Esophagus squamous epithelium (tissue), 5 donors: ENCODE measurements around the gene MEI1. TPM values are rescaled to one million over a fixed set of nuclear protein-coding genes. Genes with fewer than 3 reads are reported as not detected.

Experiments used
- DNase-seq: peaks from one replicate; lab custom pipeline; 2025; lab: John Stamatoyannopoulos, UW
- H3K27ac ChIP-seq, 4 donors: fragments of 200-600 bp; sonication (generic); one replicate each; pipeline ENCODE4 v1.5.1; 2016 to 2019; ENCODE audit warnings: mild to moderate bottlenecking in 1 of 4
- H3K27me3 ChIP-seq, 4 donors: fragments of 200-600 bp; sonication (generic); 1 replicate in 3 of 4; 2 replicates in 1 of 4; pipeline versions ENCODE4 v1.5.1 to v1.6.0; 2017 to 2021; ENCODE audit warnings: antibody characterized with exemption in 1 of 4
- H3K36me3 ChIP-seq, 3 donors: fragments of 200-600 bp; sonication (generic); one replicate each; pipeline ENCODE4 v1.5.1; 2016 to 2019
- H3K4me1 ChIP-seq, 3 donors: fragments of 200-600 bp; sonication (generic); one replicate each; pipeline ENCODE4 v1.5.1; 2017 to 2019
- H3K4me3 ChIP-seq, 4 donors: fragments of 200-600 bp; sonication (generic); 1 replicate in 3 of 4; 2 replicates in 1 of 4; pipeline ENCODE4 v1.5.1; 2016 to 2019; ENCODE audit warnings: mild to moderate bottlenecking in 2 of 4, moderate library complexity in 1 of 4
- H3K9me3 ChIP-seq, 3 donors: fragments of 200-600 bp; sonication (generic); one replicate each; pipeline ENCODE4 v1.5.1; 2016 to 2019
- CTCF ChIP-seq, 6 experiments: fragments of 450-650 bp in 4 of 6; fragments of 200-600 bp in 2 of 6; sonication (generic) in 2 of 6; IDR thresholded peaks; one replicate each; pipeline ENCODE4 v1.5.1; 2016 to 2019; ENCODE audit warnings: antibody characterized with exemption in 6 of 6, mild to moderate bottlenecking in 4 of 6, moderate library complexity in 4 of 6
- POLR2A ChIP-seq, 4 donors: fragments of 450-650 bp; IDR thresholded peaks; one replicate each; pipeline ENCODE4 v1.6.1; 2017; ENCODE audit warnings: antibody characterized with exemption in 4 of 4, mild to moderate bottlenecking in 4 of 4, moderate library complexity in 3 of 4
- WGBS, 2 donors: methylation state at CpG; one replicate each; pipeline ENCODE4 v1.1.5; 2018; 5-methylcytosine and 5-hydroxymethylcytosine counted together
- intact Hi-C: fragments of 100-400 bp; cut with DNase I; formaldehyde crosslinking; loops from one replicate; pipeline ENCODE4 v1.15.0; 2022
- total RNA-seq, 4 donors: library from RNA; depleted of rRNA; stranded (reverse); fragments of >200 nt; gene quantifications; one replicate each; pipeline ENCODE4 v1.1.0, GENCODE V29; 2016
- donor health status: DM: yes; HTN: yes; CAD: no.

Gene MEI1
- total RNA-seq, 4 donors from 2014 or later, result 0.09 to 1.3 (median 0.52) TPM

- H3K4me1 ChIP-seq, result no peaks in the 10 kb centered on the region
- H3K27ac ChIP-seq, result no peak overlapping the region
- no peak overlapping the region for H3K4me3 ChIP-seq
- H3K36me3 ChIP-seq, result no peaks in the 10 kb centered on the region
- no peak for DNase-seq
- H3K27me3 ChIP-seq, result peaks cover 0 to 7% (median 0%) of the 10 kb centered on the region in 4 donors
- TF ChIP-seq CTCF (IDR thresholded peaks at IDR 0.05) (no peak), POLR2A (IDR thresholded peaks at IDR 0.05) (no peak)
- intact Hi-C loops, result no loop called here
- 60 to 78% methylated on average over 5 of the region's 5 CpGs for WGBS, 2 donors
- no peaks in the 10 kb centered on the region for H3K9me3 ChIP-seq
Measured at GRCh38 chr22:41752011-41752970, 53.0 kb downstream of the MEI1 start.

- H3K27me3 ChIP-seq, result peaks cover 0 to 7% (median 0%) of the 10 kb centered on the region in 4 donors
- no peaks in the 10 kb centered on the region for H3K4me1 ChIP-seq
- WGBS, 2 donors, result 40 to 45% methylated on average over 2 of the region's 2 CpGs
- TF ChIP-seq CTCF (IDR thresholded peaks at IDR 0.05), result no peak
- no peak for TF ChIP-seq POLR2A (IDR thresholded peaks at IDR 0.05)
- H3K36me3 ChIP-seq, result no peaks in the 10 kb centered on the region
- H3K27ac ChIP-seq, result no peak overlapping the region
- intact Hi-C loops, result no loop called here
- DNase-seq, result no peak
- no peaks in the 10 kb centered on the region for H3K9me3 ChIP-seq
- peak overlapping the region in 1 of 4 donors; percentile 6 for H3K4me3 ChIP-seq
Measured at GRCh38 chr22:41753984-41754383, 54.7 kb downstream of the MEI1 start.

GRCh38 chr22:41757502-41757901, 58.2 kb downstream of the MEI1 start:
- H3K4me3 ChIP-seq, result no peak overlapping the region
- peaks cover 0 to 16% (median 0%) of the 10 kb centered on the region in 3 donors for H3K4me1 ChIP-seq
- H3K27me3 ChIP-seq, result no peaks in the 10 kb centered on the region
- no peaks in the 10 kb centered on the region for H3K9me3 ChIP-seq
- intact Hi-C loops, result no loop called here
- no peaks in the 10 kb centered on the region for H3K36me3 ChIP-seq
- no peak for TF ChIP-seq POLR2A (IDR thresholded peaks at IDR 0.05)
- no peak for TF ChIP-seq CTCF (IDR thresholded peaks at IDR 0.05)
- DNase-seq, result no peak
- 92 to 96% methylated on average over 5 of the region's 5 CpGs for WGBS, 2 donors
- no peak overlapping the region for H3K27ac ChIP-seq

- Histone ChIP-seq H3K4me3 (no peak overlapping the region), H3K9me3 (no peaks in the 10 kb centered on the region), H3K27ac (no peak overlapping the region), H3K4me1 (peaks cover 0 to 23% (median 0%) of the 10 kb centered on the region in 3 donors), H3K27me3 (no peaks in the 10 kb centered on the region), H3K36me3 (no peaks in the 10 kb centered on the region)
- whole genome bisulfite sequencing, 2 donors, result 100% methylated on average over 1 of the region's 2 CpGs; no CpG with 5 or more reads in 1 of the 2 donors
- intact Hi-C loops, result no loop called here
- TF ChIP-seq POLR2A (IDR thresholded peaks at IDR 0.05) (no peak), CTCF (IDR thresholded peaks at IDR 0.05) (no peak)
- no peak for DNase-seq
Measured at GRCh38 chr22:41758231-41758630, 58.9 kb downstream of the MEI1 start.
